SK-N-MC (cell line): Measurements from ENCODE around the gene EFCAB6.

Experiments used
- DNase-seq: peaks from one replicate; pipeline ENCODE4 v3.0.0-alpha.2; 2011; ENCODE audit warnings: low read depth, low spot score
- H3K27ac ChIP-seq: fragments of 200-600 bp; sonication (generic); 2 replicates; pipeline ENCODE4 v1.5.1; 2016; ENCODE audit warnings: mixed run types
- H3K36me3 ChIP-seq: fragments of 200-600 bp; sonication (generic); 2 replicates; pipeline ENCODE4 v1.6.1; 2017; ENCODE audit warnings: antibody characterized with exemption, low read length, mixed read lengths; ENCODE audit not compliant: insufficient read depth
- H3K4me3 ChIP-seq: fragments of 200-600 bp; sonication (generic); 2 replicates; pipeline ENCODE4 v1.5.1; 2016
- H3K9ac ChIP-seq: fragments of 200-600 bp; sonication (generic); 2 replicates; pipeline ENCODE4 v1.8.0; 2017; ENCODE audit warnings: mixed run types, mixed read lengths; ENCODE audit not compliant: insufficient read length
- H3K9me3 ChIP-seq: fragments of 200-600 bp; sonication (generic); 2 replicates; pipeline ENCODE4 v1.6.1; 2017; ENCODE audit warnings: low read depth, mild to moderate bottlenecking, antibody characterized with exemption, low read length, moderate library complexity, mixed read lengths
- EZH2 ChIP-seq: fragments of 200-600 bp; sonication (generic); IDR thresholded peaks from one replicate; pipeline ENCODE4 v1.6.1; 2017; ENCODE audit warnings: antibody characterized with exemption
- FOXP2 ChIP-seq: optimal IDR thresholded peaks from 2 replicates; pipeline ENCODE3; 2011; ENCODE audit warnings: mild to moderate bottlenecking, moderate library complexity; ENCODE audit not compliant: insufficient read depth; ENCODE audit errors: extremely low read length, control extremely low read depth
- POLR2AphosphoS5 ChIP-seq: IDR thresholded peaks from 2 replicates; pipeline ENCODE4 v1.6.1; 2012; ENCODE audit warnings: mild to moderate bottlenecking, low read depth, low read length, borderline replicate concordance

EFCAB6 gene

GRCh38 chr22:43491177-43491576 lies 320.9 kb downstream of the EFCAB6 start:
- TF ChIP-seq POLR2AphosphoS5, result no peak
- TF ChIP-seq EZH2, result no peak
- no peak for TF ChIP-seq FOXP2
- no peaks in the 10 kb centered on the region for H3K9me3 ChIP-seq
- no peak overlapping the region for H3K9ac ChIP-seq

GRCh38 chr22:43490311-43490710 lies 321.8 kb downstream of the EFCAB6 start:
- DNase-seq, result no peak
- no peak overlapping the region for H3K9ac ChIP-seq
- TF ChIP-seq POLR2AphosphoS5, result no peak
- TF ChIP-seq FOXP2, result no peak
- TF ChIP-seq EZH2, result no peak
- H3K36me3 ChIP-seq, result no peaks in the 10 kb centered on the region
- no peaks in the 10 kb centered on the region for H3K9me3 ChIP-seq
- H3K4me3 ChIP-seq, result no peak overlapping the region
- H3K27ac ChIP-seq, result no peak overlapping the region

More at GRCh38 chr22:43491177-43491576, 320.9 kb downstream of the EFCAB6 start:
- no peak for DNase-seq
- H3K4me3 ChIP-seq, result no peak overlapping the region
- H3K27ac ChIP-seq, result no peak overlapping the region
- no peaks in the 10 kb centered on the region for H3K36me3 ChIP-seq

DNA sequence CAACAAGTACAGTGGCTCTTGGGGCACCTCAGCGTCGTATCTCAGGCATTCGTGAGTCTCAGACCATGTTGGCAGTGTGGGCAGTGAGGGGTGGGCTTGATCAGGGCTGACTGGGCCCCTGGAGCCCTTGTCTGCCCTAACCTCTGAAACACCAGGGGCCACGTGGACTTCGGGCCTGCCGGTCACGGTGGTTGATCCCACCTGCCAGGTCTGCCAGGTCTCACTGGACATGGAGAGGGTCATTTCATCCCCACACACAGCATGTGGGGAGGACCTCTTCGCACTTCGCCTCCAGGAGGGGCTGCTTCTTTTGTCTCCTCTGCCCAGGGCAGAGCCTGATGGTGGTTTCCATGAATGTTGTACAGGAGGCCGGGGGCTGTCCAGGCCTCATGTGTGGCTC lies 323.2 kb downstream of the EFCAB6 start:
- H3K27ac ChIP-seq, result no peak overlapping the region
- H3K9ac ChIP-seq, result no peak overlapping the region
- no peaks in the 10 kb centered on the region for H3K9me3 ChIP-seq
- TF ChIP-seq FOXP2 (no peak), POLR2AphosphoS5 (no peak), EZH2 (no peak)
- H3K36me3 ChIP-seq, result no peaks in the 10 kb centered on the region
- no peak overlapping the region for H3K4me3 ChIP-seq
- DNase-seq, result no peak

GRCh38 chr22:43488031-43488866 lies 323.9 kb downstream of the EFCAB6 start:
- Histone ChIP-seq H3K9ac (no peak overlapping the region), H3K27ac (no peak overlapping the region), H3K36me3 (no peaks in the 10 kb centered on the region), H3K4me3 (no peak overlapping the region), H3K9me3 (no peaks in the 10 kb centered on the region)
- TF ChIP-seq POLR2AphosphoS5 (no peak), EZH2 (no peak), FOXP2 (no peak)
- no peak for DNase-seq

DNA sequence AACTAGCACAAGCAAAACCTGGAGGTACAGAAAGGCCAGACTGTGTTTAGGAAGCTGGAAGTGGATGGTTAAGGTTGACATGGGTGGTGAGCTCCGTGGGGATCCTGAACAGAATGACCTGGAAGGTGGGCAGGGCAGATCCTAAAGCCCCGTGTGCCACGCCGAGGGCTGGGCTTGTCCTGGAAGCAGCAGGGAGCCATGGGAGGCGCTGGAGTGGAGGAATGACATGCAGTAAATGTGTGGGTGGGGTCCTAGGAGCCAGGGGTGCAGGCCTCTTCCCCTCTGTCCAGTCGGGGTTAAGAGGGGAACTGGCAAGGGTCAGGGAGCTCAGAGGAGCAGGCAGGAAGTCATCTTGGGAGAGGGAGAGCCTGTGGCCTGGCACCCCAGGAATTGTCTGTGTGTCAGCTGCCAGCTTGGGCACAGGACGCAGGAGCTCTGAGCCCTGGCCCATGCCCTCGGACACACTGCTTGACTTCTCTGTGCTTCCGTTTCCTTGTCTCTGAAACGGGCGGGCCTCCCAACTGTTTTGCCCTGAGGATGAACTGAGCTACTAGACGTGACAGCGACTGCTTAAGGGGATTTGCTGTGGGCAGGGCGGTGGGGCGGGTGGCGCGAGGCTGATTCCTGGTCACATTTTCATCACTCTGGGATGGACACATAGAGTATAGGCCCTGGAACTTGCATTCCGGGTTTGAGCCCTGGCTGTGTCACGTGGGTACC lies 324.6 kb downstream of the EFCAB6 start:
- Histone ChIP-seq H3K27ac (no peak overlapping the region), H3K9me3 (no peaks in the 10 kb centered on the region), H3K4me3 (no peak overlapping the region), H3K36me3 (no peaks in the 10 kb centered on the region), H3K9ac (no peak overlapping the region)
- DNase-seq, result no peak
- TF ChIP-seq POLR2AphosphoS5, result no peak
- no peak for TF ChIP-seq EZH2
- TF ChIP-seq FOXP2, result no peak

DNA sequence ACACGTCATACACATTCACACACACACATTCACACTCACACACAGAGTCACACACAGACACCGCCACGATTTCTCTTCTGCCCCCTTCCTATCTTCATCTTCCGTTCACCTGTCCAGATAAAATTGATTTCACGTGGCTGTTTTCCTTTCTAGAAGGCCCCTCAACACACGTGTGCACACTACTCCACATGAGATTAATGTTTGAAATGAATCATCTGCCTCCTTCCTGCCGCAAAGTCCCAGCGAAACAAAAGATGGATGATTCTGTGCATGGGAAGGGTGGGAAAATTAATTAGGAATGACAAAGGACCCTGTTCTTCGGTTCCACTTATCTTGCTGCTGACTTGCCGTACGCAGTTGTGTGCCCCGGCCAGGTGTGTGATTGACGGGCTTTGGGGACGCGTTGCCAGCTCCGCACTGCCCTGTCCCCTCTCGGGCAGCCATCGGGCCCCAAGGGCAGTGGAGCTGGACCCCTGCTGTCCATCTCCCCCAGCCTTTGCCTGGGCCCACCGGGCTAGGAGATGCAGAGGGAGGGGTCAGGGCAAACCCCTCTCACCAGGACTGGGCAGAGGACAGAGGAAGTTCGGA lies 326.5 kb downstream of the EFCAB6 start:
- H3K36me3 ChIP-seq, result no peaks in the 10 kb centered on the region
- no peak overlapping the region for H3K4me3 ChIP-seq
- no peak overlapping the region for H3K9ac ChIP-seq
- no peak for DNase-seq
- TF ChIP-seq FOXP2, result no peak
- TF ChIP-seq POLR2AphosphoS5, result no peak
- no peak for TF ChIP-seq EZH2
- H3K27ac ChIP-seq, result no peak overlapping the region
- no peaks in the 10 kb centered on the region for H3K9me3 ChIP-seq

DNA sequence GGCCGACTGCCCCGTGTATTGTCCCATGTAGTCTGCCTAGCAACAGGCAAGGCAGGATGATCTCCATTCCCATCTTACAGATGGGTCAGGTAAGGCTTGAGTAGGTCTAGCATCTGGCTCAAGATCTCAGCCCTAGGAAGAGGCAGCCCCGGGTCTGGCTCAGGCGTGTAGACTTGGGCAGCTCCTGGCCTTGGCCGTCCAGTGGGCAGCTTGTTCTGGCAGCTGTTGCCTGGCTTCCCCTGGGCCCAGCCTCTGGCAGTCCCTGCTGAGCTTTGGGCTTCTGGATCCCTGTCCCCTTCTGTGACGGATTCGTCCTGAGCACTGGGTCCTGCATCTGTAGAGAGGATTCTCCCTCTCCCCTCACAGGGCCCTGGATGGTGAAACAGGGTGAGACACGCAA lies 327.9 kb downstream of the EFCAB6 start:
- Histone ChIP-seq H3K36me3 (no peaks in the 10 kb centered on the region), H3K9me3 (no peaks in the 10 kb centered on the region), H3K9ac (no peak overlapping the region), H3K27ac (no peak overlapping the region), H3K4me3 (no peak overlapping the region)
- TF ChIP-seq EZH2 (no peak), POLR2AphosphoS5 (no peak), FOXP2 (no peak)
- DNase-seq, result no peak

- DNase-seq, result no peak
- TF ChIP-seq POLR2AphosphoS5 (no peak), EZH2 (no peak), FOXP2 (no peak)
- Histone ChIP-seq H3K9ac (no peak overlapping the region), H3K4me3 (no peak overlapping the region), H3K27ac (no peak overlapping the region), H3K36me3 (no peaks in the 10 kb centered on the region), H3K9me3 (no peaks in the 10 kb centered on the region)
Measured at GRCh38 chr22:43483669-43484068, 328.4 kb downstream of the EFCAB6 start.
